HTR-8/SVneo (cell line): ENCODE data around the gene H6PD.

Experiments
- DNase-seq: peaks from one replicate; pipeline ENCODE4 v3.0.0; 2011; ENCODE audit warnings: low spot score, mixed read lengths; ENCODE audit not compliant: insufficient read length
- FAIRE-seq: peaks from 2 replicates; lab custom pipeline; 2011; peaks lifted over from hg19 to GRCh38; lab: Jason Lieb, UNC

The H6PD gene

DNA sequence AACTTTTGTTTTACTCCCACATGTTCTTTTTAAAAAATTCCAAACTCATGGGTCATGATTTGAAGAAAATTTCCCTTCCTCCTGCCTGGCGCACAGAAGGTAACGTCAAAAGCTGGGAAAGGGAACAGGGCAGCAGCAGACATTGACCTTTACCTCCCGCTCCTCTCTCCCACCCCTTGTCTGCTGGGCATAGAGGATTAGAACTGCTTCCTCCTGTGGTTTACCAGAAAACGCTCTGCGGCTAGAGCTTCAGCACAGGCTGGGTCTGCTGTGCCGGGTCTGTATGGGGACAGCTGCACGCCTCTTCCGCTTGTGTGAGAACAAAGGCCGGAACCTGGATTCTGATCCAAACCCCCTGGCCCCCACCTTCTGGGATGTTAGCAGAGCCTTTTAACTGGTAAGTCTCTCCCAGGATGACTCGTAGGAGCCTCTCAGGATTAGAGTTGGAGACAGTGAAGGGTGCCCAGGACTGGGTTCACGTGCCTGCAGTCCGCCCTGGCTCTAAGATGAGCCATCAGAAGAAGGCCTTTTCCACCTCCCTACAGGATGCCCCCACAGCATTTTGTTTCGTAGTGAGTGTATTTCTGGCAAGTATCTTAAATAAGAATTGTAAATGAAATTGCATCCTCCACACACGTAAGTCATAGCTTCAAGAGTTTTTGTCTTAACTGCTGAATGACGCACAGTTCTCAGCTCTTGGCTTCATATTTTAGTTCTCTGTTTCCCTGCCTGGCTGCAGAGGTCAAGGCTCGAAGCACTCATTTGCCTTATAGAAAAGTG lies 5.2 kb downstream of the H6PD start:
- DNase-seq, result peak; percentile 39
- no peak for FAIRE-seq

DNA sequence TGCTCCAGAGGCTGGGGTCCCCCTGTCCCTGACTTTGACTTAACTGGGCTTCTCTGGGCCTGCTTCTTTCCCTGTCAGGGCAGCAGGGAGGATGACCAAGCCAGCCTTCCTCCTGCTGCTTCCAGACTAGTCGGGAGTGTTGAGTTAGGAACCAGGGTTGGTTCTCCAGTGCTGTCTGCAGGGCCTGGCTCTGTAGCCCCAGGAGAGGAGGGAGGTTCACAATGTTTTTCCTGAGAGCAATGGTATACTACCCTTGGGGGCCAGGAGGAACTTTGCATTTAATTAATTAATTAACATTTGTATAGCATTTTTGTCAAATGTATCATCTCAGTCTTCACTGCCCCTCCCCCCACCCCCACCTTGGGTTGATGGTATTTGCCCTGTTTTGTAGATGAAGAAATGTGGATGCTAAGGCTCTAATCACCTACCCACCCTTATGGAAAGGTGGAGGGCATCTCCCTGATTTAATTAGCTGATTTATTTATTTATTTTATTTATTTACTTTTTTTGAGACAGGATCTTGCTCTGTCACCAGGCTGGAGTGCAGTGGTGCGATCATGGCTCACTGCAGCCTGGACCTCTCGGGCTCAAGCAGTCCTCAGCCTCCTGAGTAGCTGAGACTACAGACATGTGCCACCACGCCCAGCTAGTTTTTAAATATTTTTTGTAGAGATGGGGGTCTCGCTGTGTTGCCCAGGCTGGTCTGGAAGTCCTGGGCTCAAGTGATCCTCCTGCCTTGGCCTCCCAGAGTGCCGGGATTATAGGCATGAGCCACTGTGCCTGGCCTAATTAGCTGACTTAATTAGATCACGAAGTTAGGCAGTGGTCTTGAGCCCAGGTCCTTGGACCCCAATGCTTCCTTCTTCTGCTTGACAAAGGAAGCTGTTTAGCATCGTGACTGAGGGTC lies 6.6 kb downstream of the H6PD start:
- FAIRE-seq (no peak), DNase-seq (no peak)

DNA sequence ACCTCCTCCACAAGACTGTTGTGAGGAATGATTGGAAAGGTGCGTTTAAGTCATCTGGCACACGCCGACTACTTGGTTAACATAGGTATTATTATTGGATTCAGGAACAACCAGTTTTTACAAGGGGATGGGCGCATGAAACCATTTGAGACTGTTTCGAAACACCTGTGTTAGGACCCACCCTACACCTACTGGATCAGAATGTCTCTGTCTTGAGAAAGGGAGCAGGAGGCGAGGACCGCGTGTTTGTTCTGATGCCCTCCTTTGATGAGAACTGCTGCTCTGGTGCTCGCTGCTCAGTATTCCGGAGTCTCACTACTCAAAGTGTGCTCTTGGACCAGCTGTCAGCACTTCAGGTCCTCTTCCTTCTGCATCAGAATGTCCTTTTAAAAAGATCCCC lies 7.3 kb downstream of the H6PD start:
- FAIRE-seq (no peak), DNase-seq (no peak)

DNA sequence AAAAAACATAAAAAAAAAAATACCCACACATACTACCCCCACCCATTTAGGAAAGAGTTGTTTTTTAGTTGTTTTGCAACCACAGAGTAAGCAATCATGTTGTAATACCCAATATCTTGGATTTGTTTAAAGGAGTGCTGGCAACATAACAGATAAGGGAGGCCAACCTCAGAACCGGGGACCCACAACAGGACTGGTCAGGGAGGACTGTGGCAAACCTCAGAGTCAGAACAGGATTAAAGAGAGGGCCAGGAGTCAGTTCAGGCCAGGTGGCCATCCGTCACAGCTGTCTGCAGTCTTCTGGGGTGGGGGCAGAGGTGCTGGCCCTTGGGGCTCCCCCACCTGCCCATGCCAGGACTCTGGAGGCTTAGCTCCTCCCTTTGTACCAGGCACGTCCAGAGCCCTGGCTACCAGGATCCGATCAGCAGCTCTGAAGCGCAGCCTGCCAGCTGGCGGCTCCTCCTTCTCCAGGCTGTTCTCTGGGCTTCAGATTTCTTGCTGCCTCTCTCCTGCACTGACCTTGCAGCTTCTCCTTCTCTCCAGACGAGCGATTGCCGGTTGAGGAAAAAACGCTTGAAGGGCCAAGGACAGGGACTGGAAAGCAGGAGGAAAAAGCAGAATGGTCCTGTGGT lies 7.9 kb downstream of the H6PD start:
- FAIRE-seq, result no peak
- DNase-seq, result no peak

DNA sequence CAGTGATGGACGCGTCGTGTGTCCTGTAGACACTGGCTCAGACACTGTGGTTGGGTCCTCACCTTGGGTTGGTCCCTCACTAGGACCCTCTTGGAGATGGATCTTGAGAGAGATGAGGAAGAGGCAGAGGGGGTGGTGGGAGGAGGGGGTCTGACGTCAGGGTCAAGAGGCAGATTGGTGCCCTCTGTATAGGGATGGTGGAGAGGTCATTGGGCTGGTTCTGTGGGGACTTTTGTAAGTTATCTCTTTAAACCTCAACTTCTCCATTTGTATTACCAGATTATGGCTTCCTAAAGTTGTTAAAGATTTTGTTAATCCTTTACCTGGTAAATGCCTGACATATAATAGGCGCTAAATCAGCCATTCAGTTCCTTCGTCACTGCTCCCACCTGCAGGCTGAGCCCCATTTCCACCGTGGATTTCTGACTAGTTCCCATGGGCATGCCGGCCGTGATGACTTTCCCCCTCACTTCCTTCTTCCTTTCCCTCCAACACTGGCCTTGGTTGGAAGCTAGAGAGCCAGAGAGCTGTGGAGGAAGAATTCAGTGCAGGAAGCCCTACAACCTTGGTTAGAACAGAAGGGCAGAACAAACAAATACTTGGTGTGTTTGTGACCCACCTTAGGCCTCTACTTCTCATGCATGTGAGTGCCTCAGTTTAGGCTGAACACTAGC lies 8.6 kb downstream of the H6PD start:
- FAIRE-seq (no peak), DNase-seq (no peak)

DNA sequence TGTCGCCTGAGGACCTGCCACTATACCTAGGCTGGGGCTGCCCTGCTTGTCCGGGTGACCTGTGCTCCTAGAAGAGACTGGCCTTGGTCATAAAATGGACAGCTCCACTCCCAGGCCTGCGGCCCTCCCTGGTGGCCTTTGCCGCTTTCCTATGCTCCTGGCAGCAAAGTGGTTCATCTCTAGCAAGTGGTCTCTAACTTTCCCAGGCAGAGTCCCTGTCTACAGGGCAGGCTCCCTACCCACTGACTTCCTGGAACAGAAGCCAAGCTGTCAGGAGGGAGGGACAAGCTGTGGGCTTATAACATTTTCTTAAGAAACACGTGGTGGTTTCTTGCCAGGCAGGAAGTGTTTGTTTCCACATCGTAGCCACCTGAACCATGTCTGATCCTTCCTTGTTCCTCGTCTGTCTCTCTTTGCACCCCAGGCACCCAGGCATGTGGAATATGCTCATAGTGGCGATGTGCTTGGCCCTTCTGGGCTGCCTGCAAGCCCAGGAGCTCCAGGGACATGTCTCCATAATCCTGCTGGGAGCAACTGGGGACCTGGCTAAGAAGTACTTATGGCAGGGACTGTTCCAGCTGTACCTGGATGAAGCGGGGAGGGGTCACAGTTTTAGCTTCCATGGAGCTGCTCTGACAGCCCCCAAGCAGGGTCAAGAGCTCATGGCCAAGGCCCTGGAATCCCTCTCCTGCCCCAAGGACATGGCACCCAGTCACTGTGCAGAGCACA lies 10.1 kb downstream of the H6PD start:
- FAIRE-seq (no peak), DNase-seq (no peak)

DNA sequence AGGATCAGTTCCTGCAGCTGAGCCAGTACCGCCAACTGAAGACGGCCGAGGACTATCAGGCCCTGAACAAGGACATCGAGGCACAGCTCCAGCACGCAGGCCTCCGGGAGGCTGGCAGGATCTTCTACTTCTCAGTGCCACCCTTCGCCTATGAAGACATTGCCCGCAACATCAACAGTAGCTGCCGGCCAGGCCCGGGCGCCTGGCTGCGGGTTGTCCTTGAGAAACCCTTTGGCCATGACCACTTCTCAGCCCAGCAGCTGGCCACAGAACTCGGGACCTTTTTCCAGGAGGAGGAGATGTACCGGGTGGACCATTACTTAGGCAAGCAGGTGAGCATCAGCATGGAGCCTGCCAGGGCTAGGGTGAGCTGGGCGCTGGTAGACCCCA lies 10.7 kb downstream of the H6PD start:
- FAIRE-seq (no peak), DNase-seq (no peak)

DNA sequence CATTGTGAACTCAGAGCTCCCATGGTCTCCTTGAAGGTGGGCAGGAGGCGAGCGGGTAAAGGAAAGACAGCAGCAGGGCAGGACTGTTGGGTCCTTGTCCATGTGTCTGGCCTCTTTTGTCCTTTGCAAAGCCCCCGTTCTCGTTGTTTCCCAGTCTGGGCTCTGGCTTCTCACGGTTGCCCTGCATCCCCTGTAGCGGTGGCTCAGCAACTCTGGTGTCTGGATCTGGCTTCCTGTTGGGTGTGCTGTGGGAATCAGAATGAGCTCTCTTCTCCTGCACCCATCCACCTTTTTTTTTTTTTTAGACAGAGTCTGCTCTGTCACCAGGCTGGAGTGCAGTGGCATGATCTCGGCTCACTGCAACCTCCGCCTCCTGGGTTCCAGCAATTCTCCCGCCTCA lies 11.1 kb downstream of the H6PD start:
- no peak for DNase-seq
- no peak for FAIRE-seq

DNA sequence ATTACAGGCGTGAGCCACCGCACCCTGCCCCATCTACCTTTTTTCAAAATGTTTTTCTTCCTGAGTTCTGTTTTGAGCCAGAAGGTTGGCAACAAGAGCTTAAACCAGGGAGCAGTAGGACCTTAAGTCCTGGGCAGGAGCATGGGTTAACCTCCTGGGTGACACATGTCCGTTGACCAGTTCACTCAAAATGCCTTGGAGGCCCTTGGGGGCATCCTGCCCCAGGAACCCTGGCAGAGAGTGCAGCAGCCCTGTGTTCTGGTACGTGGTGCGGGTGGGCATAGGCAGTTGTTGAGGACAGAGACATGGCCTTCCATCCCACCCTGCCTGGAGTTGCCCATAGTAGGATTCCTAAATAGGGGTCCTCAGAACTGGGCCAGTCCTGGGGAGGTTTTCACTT lies 11.6 kb downstream of the H6PD start:
- DNase-seq, result no peak

DNA sequence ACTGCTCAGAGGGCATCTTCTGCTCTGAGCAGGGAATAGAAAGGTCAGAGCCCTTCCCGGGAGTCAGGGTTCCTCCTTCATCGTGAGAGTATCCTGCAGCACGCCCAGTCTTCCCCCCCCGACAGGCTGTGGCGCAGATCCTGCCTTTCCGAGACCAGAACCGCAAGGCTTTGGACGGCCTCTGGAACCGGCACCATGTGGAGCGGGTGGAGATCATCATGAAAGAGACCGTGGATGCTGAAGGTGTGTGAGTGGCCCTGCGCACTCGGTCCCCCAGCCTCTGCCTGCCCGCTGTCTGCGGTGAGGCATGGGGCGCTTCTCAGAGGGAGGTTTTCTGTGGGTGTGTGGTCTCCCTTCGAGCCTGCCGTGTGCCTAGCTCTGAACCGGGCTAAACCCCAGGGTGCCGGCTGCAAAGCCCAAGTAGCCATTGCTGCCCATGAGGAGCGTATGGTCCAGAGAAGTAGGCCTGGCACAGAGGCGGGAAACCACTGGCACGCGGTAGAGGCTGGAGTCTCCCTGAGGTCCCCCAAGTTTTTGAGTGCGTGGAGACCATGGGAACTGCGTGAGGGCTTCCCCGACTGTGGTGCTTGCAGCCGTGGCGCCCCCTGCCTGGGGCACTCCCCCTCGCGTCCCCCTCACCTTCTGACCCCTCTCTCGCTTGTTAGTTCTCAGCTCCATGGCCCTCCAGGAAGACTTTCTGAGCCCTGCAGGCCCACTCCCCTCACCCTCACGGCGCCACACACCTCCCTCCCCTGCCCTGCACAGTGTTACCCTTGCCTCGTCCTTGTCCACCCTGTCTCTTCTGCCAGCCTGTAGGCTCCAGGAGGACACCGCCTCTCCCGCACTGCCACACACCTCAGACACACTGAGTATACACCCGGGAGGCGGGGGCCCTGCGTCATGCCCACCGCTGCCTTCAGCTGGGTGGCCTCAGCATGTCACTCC lies 12.5 kb downstream of the H6PD start:
- FAIRE-seq, result no peak
- DNase-seq, result no peak

More for the DNA sequence above, 11.6 kb downstream of the H6PD start:
- FAIRE-seq, result no peak

DNA sequence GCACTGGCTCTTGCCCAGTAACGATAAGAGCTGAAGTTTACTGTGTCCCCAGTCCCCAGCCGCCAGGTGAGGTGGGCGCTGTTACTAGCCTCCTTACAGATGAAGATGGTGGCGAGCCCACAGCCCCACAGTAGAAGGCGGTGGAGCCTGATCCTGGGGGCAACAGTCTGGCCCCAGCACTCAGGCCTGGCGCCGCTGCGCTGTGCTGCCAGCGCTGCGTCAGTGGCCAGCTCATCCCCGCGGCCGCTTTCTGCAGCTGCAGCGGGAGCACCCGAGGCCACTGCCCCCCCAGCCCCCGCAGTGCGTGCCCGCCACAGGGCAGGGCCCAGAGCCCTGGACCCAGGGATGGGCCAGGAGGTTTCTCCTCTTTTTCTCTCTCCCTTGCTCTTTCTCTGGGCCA lies 13.3 kb downstream of the H6PD start:
- no peak for FAIRE-seq
- DNase-seq, result no peak

DNA sequence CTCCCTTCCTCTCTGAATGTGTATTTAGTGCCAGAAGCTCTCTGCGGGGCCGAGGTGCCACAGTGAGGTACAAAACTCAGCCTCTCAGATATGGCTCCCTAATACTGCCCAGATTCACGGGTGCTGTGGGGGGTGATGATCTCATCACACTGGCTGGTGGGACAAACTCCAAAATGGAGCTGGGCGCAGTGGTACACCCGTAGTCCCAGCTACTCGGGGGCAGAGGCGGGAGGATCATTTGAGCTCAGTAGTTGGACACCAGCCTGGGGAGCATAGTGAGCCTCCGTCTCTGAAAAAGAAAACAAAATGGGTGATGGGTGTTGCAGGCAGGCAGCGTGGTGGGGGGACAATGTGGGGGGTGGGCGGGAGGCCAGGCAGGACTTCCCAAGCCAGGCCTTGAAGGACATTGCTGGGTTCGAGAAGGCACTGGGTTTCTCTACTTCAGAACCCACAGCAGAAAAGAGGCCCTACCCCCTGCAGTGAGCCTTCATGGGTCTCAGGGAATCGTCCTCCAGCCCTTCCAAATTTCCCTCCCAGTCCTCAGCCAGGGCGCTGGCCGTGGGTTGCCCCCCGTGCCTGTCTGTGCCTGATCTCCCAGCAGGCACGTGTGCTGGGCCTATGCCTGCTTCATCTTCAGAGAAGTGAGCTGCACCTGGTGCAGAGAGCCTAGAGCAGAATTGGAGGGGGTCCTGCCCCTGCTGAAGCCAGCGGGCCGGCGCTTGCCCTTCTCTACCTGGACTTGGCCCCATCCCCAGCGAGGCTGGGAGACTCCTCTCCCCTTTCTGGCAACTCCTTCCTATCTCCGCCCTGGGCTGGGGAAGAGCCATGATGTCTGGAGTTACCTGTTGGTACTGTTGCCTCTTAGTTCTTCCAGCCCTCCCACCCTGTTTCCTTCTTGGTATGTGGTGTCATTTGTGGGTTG lies 14.0 kb downstream of the H6PD start:
- FAIRE-seq (no peak), DNase-seq (no peak)

DNA sequence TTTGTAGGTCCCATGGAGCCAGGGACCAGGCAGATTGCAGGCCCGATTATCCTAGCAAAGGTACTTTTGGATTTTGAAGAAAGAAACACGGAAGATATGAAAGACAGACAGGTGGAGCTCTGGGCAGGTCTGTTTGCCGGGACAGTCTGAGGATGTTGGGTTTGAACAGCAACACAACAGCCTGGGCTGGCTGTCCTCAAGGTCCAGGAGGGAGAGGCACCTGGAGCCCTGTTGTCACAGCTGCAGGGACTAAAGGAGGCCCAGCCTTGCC lies 14.6 kb downstream of the H6PD start:
- DNase-seq (no peak), FAIRE-seq (no peak)

DNA sequence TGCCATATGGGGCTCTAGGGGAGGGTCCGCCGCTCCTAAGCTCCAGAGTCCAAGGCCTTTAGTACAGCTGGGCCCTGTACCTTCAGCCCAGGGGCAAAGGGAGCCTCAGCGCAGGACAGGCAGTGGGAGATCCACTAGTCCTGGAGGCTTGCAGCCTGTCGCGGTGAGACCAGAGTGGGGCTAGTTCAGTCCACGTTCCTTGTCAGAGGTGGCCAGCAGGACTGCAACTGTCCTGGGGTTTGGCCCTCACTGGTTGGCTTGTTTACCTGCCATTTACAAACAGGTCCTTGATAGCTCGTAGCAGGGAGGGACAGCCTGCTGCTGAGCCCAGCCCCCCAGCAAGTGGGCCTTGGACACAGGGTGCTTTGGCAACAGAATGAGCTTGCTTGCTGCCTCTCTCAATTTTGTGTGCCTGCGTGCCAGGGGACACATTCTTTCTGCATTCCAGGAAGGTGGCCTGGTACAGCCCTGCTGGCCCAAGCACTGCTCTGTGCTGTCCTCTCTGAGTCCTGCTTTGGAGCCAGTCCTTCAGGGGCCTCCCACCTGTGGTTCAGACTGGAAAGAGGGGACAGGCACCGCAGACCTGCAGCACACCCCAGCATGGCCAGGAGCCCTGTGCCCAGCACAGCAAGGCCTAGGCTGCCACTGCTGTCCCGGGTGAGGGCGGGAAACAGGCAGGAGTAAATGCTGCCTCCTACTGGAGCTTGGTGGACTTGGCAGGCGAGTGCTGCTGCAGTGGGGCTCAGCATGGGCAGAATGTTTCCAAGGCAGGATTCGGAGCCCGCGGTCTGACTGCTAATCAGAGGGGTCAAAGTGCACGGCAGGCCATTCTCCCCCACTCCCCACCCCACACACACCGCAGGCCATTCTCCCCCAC lies 15.2 kb downstream of the H6PD start:
- no peak for DNase-seq
- FAIRE-seq, result no peak

DNA sequence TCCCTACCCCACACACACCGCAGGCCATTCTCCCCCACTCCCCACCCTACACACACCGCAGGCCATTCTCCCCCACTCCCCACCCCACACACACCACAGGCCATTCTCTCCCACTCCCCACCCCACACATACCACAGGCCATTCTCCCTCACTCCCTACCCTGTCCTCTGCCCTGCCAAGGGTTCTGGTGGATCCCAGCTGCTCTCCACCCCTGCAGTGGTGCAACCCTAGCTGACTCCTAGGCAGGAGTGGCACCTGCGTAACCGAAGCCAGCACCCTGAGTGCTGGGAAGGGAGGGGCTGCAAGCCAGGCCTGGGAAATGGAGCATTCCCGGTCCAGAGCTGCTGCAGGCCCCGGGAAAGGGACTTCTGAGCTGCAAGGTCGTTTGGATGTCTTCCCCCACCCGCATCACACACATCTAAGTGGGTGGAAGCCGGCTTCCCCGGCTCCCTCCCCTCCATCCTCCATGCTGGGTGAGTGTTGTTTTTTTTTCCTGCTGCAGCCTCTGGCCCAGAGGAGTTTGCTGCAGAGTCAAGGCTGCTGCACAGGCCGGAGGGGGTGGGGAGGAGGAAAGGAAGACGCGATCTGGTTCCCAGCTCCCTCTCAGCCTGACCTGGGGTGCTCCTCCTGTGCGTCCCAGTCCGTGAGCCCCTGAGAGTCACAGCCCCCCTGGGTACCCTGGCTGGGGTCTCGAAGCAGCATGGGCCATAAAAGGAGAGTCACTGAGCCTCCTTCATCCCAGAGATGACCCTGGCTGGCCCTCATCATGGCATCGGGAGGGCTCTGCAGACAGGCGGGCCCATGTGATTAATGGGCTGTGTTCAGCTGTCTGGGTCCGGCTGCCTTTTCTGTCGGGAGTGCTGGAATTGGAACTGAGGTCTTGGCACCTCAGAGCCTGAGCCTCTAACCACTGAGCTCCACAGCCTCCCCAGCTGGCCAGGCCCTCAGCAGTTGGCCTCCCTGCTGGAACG lies 16.1 kb downstream of the H6PD start:
- DNase-seq (no peak), FAIRE-seq (no peak)

DNA sequence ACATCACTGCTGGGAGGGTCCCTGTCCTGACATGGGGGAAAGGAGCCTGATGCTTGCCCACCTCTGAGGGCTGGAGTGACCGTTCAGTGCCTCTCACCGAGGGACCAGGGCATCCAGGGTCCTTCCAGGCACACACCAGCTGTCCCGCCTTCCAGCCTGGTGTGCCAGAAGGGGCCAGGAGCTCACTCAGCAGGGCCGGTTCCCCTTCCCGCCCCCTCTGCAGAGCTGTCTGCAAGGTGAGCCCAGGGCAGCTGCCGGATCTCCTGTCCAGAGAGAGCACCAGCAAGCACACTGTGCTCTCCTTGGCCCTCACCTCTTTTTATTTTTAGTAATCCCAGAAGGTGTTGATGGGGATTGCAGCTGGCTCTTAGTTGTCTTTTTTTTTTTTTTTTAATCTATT lies 16.9 kb downstream of the H6PD start:
- FAIRE-seq (no peak), DNase-seq (no peak)
